NB4 (cell line): ENCODE data around the gene ADAMTS13.

Source experiments
- DNase-seq: peaks from one replicate; pipeline ENCODE4 v3.0.0; 2010; ENCODE audit warnings: low read depth
- H3K4me3 ChIP-seq: one replicate; pipeline ENCODE4 v1.5.1; 2011; ENCODE audit warnings: mild to moderate bottlenecking, low read depth, low read length, moderate library complexity
- CTCF ChIP-seq: IDR thresholded peaks from one replicate; pipeline ENCODE4 v1.5.1; 2012; ENCODE audit warnings: low read depth, low read length
- MAX ChIP-seq: IDR thresholded peaks from 2 replicates; pipeline ENCODE4 v1.6.1; 2011; ENCODE audit warnings: low read depth, low read length
- MYC ChIP-seq: IDR thresholded peaks from 2 replicates; pipeline ENCODE4 v1.6.1; 2011; ENCODE audit warnings: low read depth, low read length
- POLR2A ChIP-seq: IDR thresholded peaks from 2 replicates; pipeline ENCODE4 v1.6.1; 2011; ENCODE audit warnings: mild to moderate bottlenecking; ENCODE audit not compliant: insufficient read length; ENCODE audit errors: extremely low read depth

The ADAMTS13 gene

GRCh38 chr9:133400292-133400691, 21.9 kb upstream of the ADAMTS13 start:
- no peak overlapping the region for H3K4me3 ChIP-seq
- no peak for DNase-seq
- TF ChIP-seq POLR2A (no peak), MYC (no peak), CTCF (no peak), MAX (no peak)

- H3K4me3 ChIP-seq, result no peak overlapping the region
- no peak for DNase-seq
- no peak for TF ChIP-seq MAX
- TF ChIP-seq MYC, result no peak
- TF ChIP-seq CTCF, result no peak
- no peak for TF ChIP-seq POLR2A
Observed at GRCh38 chr9:133401588-133401987, 20.6 kb upstream of the ADAMTS13 start.

GRCh38 chr9:133402689-133403088, 19.5 kb upstream of the ADAMTS13 start:
- H3K4me3 ChIP-seq, result no peak overlapping the region
- no peak for DNase-seq
- TF ChIP-seq CTCF, result no peak
- no peak for TF ChIP-seq MYC
- TF ChIP-seq POLR2A, result no peak
- no peak for TF ChIP-seq MAX

GRCh38 chr9:133403766-133404453, 18.3 kb upstream of the ADAMTS13 start:
- H3K4me3 ChIP-seq, result no peak overlapping the region
- TF ChIP-seq CTCF (peak; percentile 67), POLR2A (no peak), MYC (no peak)
- DNase-seq, result peak; percentile 51

- no peak overlapping the region for H3K4me3 ChIP-seq
- no peak for DNase-seq
- TF ChIP-seq MAX (no peak), CTCF (no peak), POLR2A (no peak), MYC (no peak)
Observed at GRCh38 chr9:133404454-133405002, 17.6 kb upstream of the ADAMTS13 start.
